Left colon (tissue), 2 donors: ENCODE results near the gene NOXO1. TPM values are rescaled to one million over a fixed set of nuclear protein-coding genes. Genes with fewer than 3 reads are reported as not detected.

Experiments
- ATAC-seq: fragments of 200-7000 bp; cut with Tn5 transposase; one replicate; pipeline ENCODE4 v1.9.1; 2020; ENCODE audit warnings: mild to moderate bottlenecking, moderate library complexity
- DNase-seq, 2 donors: peaks; one replicate each; pipeline ENCODE4 v3.0.0-alpha.2; 2020
- intact Hi-C, 2 donors: fragments of 100-400 bp; cut with DNase I in 1 of 2; cut with micrococcal nuclease in 1 of 2; formaldehyde crosslinking; loops; one replicate each; pipeline versions ENCODE4 v1.11.2 to v1.14.0; 2022; cut with DNase I, micrococcal nuclease
- total RNA-seq, 2 donors: library from RNA; stranded (reverse); fragmentation: NEBNext Ultra II Directional; extraction: Animal tissue kit (Norgen Biotek cat#: 25700); gene quantifications; one replicate each; pipeline ENCODE4 v1.2.1, GENCODE V29; 2021
- donor health status: DM: no; HTN: no; CAD: no.
- donor health status: DM: yes; HTN: yes; CAD: no.

NOXO1 gene
- total RNA-seq, 2 donors from 2014 or later = 34.6 to 49.0 TPM

GRCh38 chr16:1938316-1938715, 43.0 kb downstream of the NOXO1 start:
- DNase-seq (no peak), ATAC-seq (no peak)
- intact Hi-C loops = no loop called here

- DNase-seq (no peak), ATAC-seq (no peak)
- intact Hi-C loops = no loop called here
Measured at GRCh38 chr16:1936945-1937479, 44.3 kb downstream of the NOXO1 start.

DNA sequence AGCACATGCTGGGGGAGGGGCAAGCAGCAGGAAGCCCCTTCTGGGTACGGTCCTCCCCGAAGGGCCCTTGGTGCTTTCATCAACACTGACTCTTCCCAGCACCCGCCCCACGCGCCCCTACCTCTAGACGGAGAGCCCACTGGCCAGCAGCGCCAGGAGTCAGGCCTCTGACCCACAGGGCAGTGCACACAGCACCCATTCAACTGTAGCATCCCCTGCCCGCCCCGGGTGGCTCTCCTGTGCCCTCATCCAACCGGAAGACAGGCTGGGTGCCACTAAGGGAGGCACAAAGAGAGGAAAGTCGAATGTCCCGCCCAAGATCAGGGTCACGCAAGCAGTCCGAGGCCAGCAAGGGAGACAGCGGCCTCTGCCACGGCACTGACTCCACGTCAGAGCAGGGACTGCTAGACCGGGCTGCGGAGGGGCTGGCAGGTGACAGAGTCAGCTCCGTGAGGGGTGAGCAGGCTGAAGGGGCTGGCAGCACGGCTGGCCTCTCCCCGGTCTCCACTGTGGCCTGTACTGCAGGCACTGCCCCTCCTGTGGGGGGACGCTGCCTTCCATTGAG, 48.1 kb downstream of the NOXO1 start:
- ATAC-seq (no peak), DNase-seq (no peak)
- intact Hi-C loops = loop anchor here in 1 of 2 donors (5.0 kb wide), 1 partner anchor 71 kb away; no protein-coding TSS in a partner anchor

- peak; percentile 67 for ATAC-seq
- intact Hi-C loops = loop anchor here in 1 of 2 donors (5.0 kb wide), 1 partner anchor 70 kb away; no protein-coding TSS in a partner anchor
- DNase-seq = peak in 1 of 2 donors; percentile 59
Measured at GRCh38 chr16:1932050-1933028, 48.9 kb downstream of the NOXO1 start.

DNA sequence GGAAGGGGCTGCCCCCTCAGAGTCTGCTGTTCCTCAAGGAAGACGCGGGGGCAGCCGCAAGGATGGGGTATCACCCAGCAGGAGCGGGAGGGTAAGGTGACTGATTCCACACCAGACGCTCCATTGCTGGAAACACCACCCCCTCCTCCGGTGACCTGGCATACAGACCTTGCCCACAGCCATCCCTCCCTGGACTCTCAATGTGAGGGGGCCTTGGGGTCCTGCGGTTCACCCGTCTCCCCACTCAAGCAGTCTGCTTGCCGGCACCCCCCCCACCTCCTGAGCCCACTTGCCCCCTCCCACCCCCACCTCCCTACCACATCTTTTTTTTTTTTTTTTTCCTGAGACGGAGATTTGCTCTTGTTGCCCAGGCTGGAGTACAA, 50.9 kb downstream of the NOXO1 start:
- intact Hi-C loops = loop anchor here in 1 of 2 donors (5.0 kb wide), 1 partner anchor 68 kb away; no protein-coding TSS in a partner anchor
- ATAC-seq = no peak
- DNase-seq = no peak

DNA sequence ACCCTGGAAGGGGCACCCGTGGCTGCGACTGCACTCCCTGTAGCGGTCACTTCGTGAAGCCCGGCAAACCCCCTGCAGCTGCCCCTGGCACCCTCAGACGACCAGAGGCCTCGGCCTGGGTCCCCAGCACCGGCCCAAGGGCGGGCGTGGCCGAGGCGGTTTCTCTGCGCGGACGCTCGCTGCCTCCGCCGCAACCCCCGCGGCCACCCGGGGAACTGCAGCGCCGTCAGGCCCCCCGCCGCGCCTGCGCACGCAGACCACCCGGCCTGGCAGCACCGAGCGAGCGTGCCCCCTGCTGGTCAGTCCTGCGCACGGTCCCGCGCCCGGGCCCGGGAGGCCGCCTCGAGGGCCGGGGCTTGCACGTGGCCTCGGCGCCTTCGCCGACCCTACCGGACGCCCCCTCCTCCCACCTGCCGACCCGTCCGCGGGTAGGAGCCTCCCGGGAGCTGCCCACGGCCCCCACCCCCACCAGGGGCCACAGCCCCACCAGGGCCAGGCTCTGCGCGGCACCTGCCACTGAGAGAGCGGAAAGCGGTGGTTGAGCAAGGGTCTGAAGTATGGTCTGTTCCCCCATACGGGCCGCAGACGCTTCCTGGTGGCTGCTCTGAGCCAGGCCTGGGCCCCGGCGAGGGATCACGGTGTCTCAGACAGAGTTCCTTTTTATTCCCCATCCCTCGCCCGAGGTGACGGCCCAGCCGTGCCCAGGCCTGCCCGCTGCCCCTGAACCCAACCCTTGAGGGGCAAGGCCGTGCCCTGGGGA, 51.5 kb downstream of the NOXO1 start:
- intact Hi-C loops = loop anchor here in 1 of 2 donors (5.0 kb wide), 1 partner anchor 67 kb away; no protein-coding TSS in a partner anchor
- peak; percentile 88 for ATAC-seq
- DNase-seq = peak; percentile 77 to 92

DNA sequence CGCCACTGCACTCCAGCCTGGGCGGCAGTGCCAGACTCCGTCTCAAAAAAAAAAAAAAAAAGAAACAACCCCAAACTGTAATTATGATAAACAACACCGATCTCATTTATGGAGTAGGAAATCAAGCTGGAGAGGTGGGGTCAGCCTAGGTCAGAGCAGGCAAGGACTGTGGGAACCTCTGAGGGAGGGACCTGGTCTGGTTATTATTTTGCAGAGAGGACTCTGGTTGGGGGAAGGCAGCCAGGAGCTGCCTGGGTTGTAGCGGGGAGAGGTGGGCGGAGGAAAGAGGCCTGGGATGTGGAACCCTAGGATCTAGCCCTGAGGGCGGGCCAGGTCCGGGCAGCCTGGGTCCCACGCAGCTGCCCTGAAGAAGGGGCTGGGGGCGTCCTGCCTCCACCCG, 52.2 kb downstream of the NOXO1 start:
- ATAC-seq = peak; percentile 66
- intact Hi-C loops = no loop called here
- peak in 1 of 2 donors; percentile 53 for DNase-seq

Other genes starting within 250 kb of the NOXO1 start
- gene NME3, start 209.9 kb downstream of the NOXO1 start, total RNA-seq = 10 to 100 TPM; 59.5 to 62.9 TPM
- gene EME2, start 208.7 kb downstream of the NOXO1 start, total RNA-seq = 10 to 100 TPM; 22.1 to 34.9 TPM
- 100 to 1,000 TPM; 103 to 133 TPM for gene MRPS34, start 208.3 kb downstream of the NOXO1 start, total RNA-seq
- 10 to 100 TPM; 37.9 to 49.1 TPM for gene SPSB3, start 198.9 kb downstream of the NOXO1 start, total RNA-seq
- 10 to 100 TPM; 29.4 to 34.4 TPM for gene NUBP2, start 198.5 kb downstream of the NOXO1 start, total RNA-seq
- 1 to 10 TPM in 1 of 2 donors, under 1 TPM in 1; 0.58 to 1.3 TPM for gene IGFALS, start 187.8 kb downstream of the NOXO1 start, total RNA-seq
- 10 to 100 TPM; 64.5 to 85.0 TPM for gene HAGH, start 154.6 kb downstream of the NOXO1 start, total RNA-seq
- gene FAHD1, start 154.3 kb downstream of the NOXO1 start, total RNA-seq = 10 to 100 TPM; 60.0 to 66.9 TPM
- not detected for gene MEIOB, start 109.3 kb downstream of the NOXO1 start, total RNA-seq
- gene HS3ST6, start 63.1 kb downstream of the NOXO1 start, total RNA-seq = 10 to 100 TPM in 1 of 2 donors, under 1 TPM in 1; 0.31 to 11.8 TPM
- gene MSRB1, start 38.3 kb downstream of the NOXO1 start, total RNA-seq = 10 to 100 TPM; 46.0 to 46.6 TPM
- not detected for gene RPL3L, start 26.8 kb downstream of the NOXO1 start, total RNA-seq
- gene NDUFB10, start 21.9 kb downstream of the NOXO1 start, total RNA-seq = 100 to 1,000 TPM; 224 to 273 TPM
- 1,000 to 10,000 TPM; 1,705 to 1,742 TPM for gene RPS2, start 16.6 kb downstream of the NOXO1 start, total RNA-seq
- not detected for gene RNF151, start 14.6 kb downstream of the NOXO1 start, total RNA-seq
- 10 to 100 TPM; 22.0 to 23.6 TPM for gene TBL3, start 9.4 kb downstream of the NOXO1 start, total RNA-seq
- 10 to 100 TPM; 73.7 to 82.3 TPM for gene GFER, start 2.7 kb upstream of the NOXO1 start, total RNA-seq
- 1 to 10 TPM; 1.6 to 3.0 TPM for gene SYNGR3, start 8.5 kb upstream of the NOXO1 start, total RNA-seq
- 10 to 100 TPM; 45.8 to 52.8 TPM for gene ZNF598, start 28.4 kb upstream of the NOXO1 start, total RNA-seq
- gene NPW, start 38.3 kb upstream of the NOXO1 start, total RNA-seq = 1 to 10 TPM; 1.9 to 2.5 TPM
- gene NHERF2, start 45.4 kb upstream of the NOXO1 start, total RNA-seq = 10 to 100 TPM; 69.3 to 73.7 TPM
- 10 to 100 TPM; 27.3 to 29.5 TPM for gene NTHL1, start 66.4 kb upstream of the NOXO1 start, total RNA-seq
- gene TSC2, start 66.5 kb upstream of the NOXO1 start, total RNA-seq = 100 to 1,000 TPM; 115 to 118 TPM
- 10 to 100 TPM; 75.1 to 76.7 TPM for gene PKD1, start 154.4 kb upstream of the NOXO1 start, total RNA-seq
- gene RAB26, start 167.2 kb upstream of the NOXO1 start, total RNA-seq = 10 to 100 TPM; 24.9 to 27.2 TPM
- gene TRAF7, start 174.3 kb upstream of the NOXO1 start, total RNA-seq = 10 to 100 TPM; 94.5 to 99.8 TPM
- under 1 TPM; 0.11 to 0.15 TPM for gene CASKIN1, start 215.1 kb upstream of the NOXO1 start, total RNA-seq
- gene MLST8, start 224.0 kb upstream of the NOXO1 start, total RNA-seq = 10 to 100 TPM; 26.7 to 31.4 TPM
- gene BRICD5, start 229.4 kb upstream of the NOXO1 start, total RNA-seq = 10 to 100 TPM in 1 of 2 donors, 1 to 10 TPM in 1; 6.1 to 14.4 TPM
- gene PGP, start 233.4 kb upstream of the NOXO1 start, total RNA-seq = 10 to 100 TPM; 16.3 to 24.3 TPM
- 10 to 100 TPM; 23.6 to 25.1 TPM for gene E4F1, start 242.1 kb upstream of the NOXO1 start, total RNA-seq